Activated CD4-positive, CD25-positive, alpha-beta regulatory T cell treated with anti-CD3 and anti-CD28 coated beads, Interleukin-2, amount 50 U/mL, for 16 hours (primary cell): ENCODE data around the gene AKT2.
"Not testable (repeated sequence)": the region's sequence is repeated elsewhere in the genome, so short reads cannot be mapped to it uniquely, and the experiment has no call there.

ENCODE experiments used
- DNase-seq: peaks from one replicate; pipeline ENCODE4 v3.0.0-alpha.2; 2020; ENCODE audit warnings: low read depth, low spot score

AKT2 gene

GRCh38 chr19:40219029-40219428 lies 66.1 kb downstream of the AKT2 start:
- DNase-seq: not testable (repeated sequence)

GRCh38 chr19:40217934-40218890 lies 66.9 kb downstream of the AKT2 start, which contains the start of gene TTC9B:
Gene TTC9B, minus strand, starts transcription at chr19:40218384. Its CDS starts 3 bp downstream, at chr19:40218381.
- DNase-seq: no peak

- no peak for DNase-seq
Measured at GRCh38 chr19:40217027-40217810, 67.9 kb downstream of the AKT2 start.

- no peak for DNase-seq
Measured at GRCh38 chr19:40216777-40217026, 68.4 kb downstream of the AKT2 start.

GRCh38 chr19:40216013-40216776 lies 69.0 kb downstream of the AKT2 start:
- DNase-seq: no peak

- no peak for DNase-seq
Measured at GRCh38 chr19:40214936-40215335, 70.2 kb downstream of the AKT2 start.

GRCh38 chr19:40213882-40214570 lies 71.1 kb downstream of the AKT2 start:
- no peak for DNase-seq

GRCh38 chr19:40213251-40213829 lies 71.8 kb downstream of the AKT2 start:
- no peak for DNase-seq

- no peak for DNase-seq
Measured at GRCh38 chr19:40210889-40211288, 74.3 kb downstream of the AKT2 start.

GRCh38 chr19:40208602-40209001 lies 76.5 kb downstream of the AKT2 start:
- DNase-seq: no peak

- DNase-seq: no peak
Measured at GRCh38 chr19:40205760-40206159, 79.4 kb downstream of the AKT2 start.

- DNase-seq: no peak
Measured at GRCh38 chr19:40204381-40204780, 80.8 kb downstream of the AKT2 start.

- DNase-seq: no peak
Measured at GRCh38 chr19:40200341-40201099, 84.6 kb downstream of the AKT2 start.

- no peak for DNase-seq
Measured at GRCh38 chr19:40198272-40198990, 86.7 kb downstream of the AKT2 start.

GRCh38 chr19:40193587-40193849 lies 91.6 kb downstream of the AKT2 start:
- DNase-seq: no peak

GRCh38 chr19:40192758-40193586 lies 92.2 kb downstream of the AKT2 start:
- no peak for DNase-seq

GRCh38 chr19:40191836-40192646 lies 93.1 kb downstream of the AKT2 start:
- no peak for DNase-seq
